A673 (cell line): ENCODE data around the gene PACSIN2. TPM values are rescaled to one million over a fixed set of nuclear protein-coding genes. Genes with fewer than 3 reads are reported as not detected.

Source experiments
- BruUV-seq: library from RNA; stranded (reverse); fragments of 400-500 nt; replicated peaks from 2 replicates; lab custom pipeline; 2021; lab: Mats Ljungman, UMichigan
- CTCF ChIA-PET: fragments of 300-600 bp; sonication (Branson Sonifier 250); formaldehyde crosslinking; loops from one replicate; lab custom pipeline; 2022; ENCODE audit warnings: antibody characterized with exemption; lab: Charles Lee
- POLR2A ChIA-PET: fragments of 300-600 bp; sonication (Branson Sonifier 250); formaldehyde crosslinking; loops from one replicate; lab custom pipeline; 2022; ENCODE audit warnings: antibody characterized with exemption; ENCODE audit not compliant: low non-redundant PET; lab: Charles Lee
- DNase-seq: peaks from one replicate; pipeline ENCODE4 v3.0.0-alpha.2; 2015; ENCODE audit warnings: low spot score
- H3K27ac ChIP-seq: fragments of 200-600 bp; sonication (generic); 2 replicates; pipeline ENCODE4 v1.5.1; 2016; ENCODE audit warnings: mixed run types, low read depth, mild to moderate bottlenecking, mixed read lengths, antibody characterized with exemption, low read length; ENCODE audit not compliant: poor library complexity, severe bottlenecking
- H3K27me3 ChIP-seq: fragments of 200-600 bp; sonication (generic); replicated peaks from 2 replicates; pipeline ENCODE4 v1.6.1; 2017; ENCODE audit warnings: mixed run types, low read depth, mild to moderate bottlenecking, mixed read lengths, antibody characterized with exemption, low read length; ENCODE audit not compliant: insufficient read depth, poor library complexity
- H3K36me3 ChIP-seq: fragments of 200-600 bp; sonication (generic); 2 replicates; pipeline ENCODE4 v1.6.1; 2016; ENCODE audit warnings: mixed run types, mild to moderate bottlenecking, mixed read lengths, antibody characterized with exemption, low read length; ENCODE audit not compliant: insufficient read depth, poor library complexity, severe bottlenecking
- H3K4me1 ChIP-seq: fragments of 200-600 bp; sonication (generic); 2 replicates; pipeline ENCODE4 v1.6.1; 2017; ENCODE audit warnings: mixed run types, mild to moderate bottlenecking, mixed read lengths, antibody characterized with exemption, low read length; ENCODE audit not compliant: insufficient read depth, poor library complexity, severe bottlenecking
- H3K4me3 ChIP-seq: fragments of 200-600 bp; sonication (generic); 2 replicates; pipeline ENCODE4 v1.5.1; 2016; ENCODE audit warnings: low read depth, mixed run types, mild to moderate bottlenecking, mixed read lengths, low read length; ENCODE audit not compliant: poor library complexity, severe bottlenecking
- H3K9me3 ChIP-seq: fragments of 200-600 bp; sonication (generic); 2 replicates; pipeline ENCODE4 v1.6.1; 2016; ENCODE audit warnings: mixed run types, low read depth, mild to moderate bottlenecking, mixed read lengths, antibody characterized with exemption, low read length; ENCODE audit not compliant: poor library complexity, severe bottlenecking
- EZH2 ChIP-seq: fragments of 200-600 bp; sonication (generic); IDR thresholded peaks from 2 replicates; pipeline ENCODE4 v1.6.1; 2017; ENCODE audit warnings: borderline replicate concordance, low read depth, mild to moderate bottlenecking, mixed read lengths, antibody characterized with exemption, low read length; ENCODE audit not compliant: poor library complexity, severe bottlenecking
- intact Hi-C: fragments of 100-400 bp; cut with micrococcal nuclease; formaldehyde crosslinking; loops from one replicate; pipeline ENCODE4 v1.10.0; 2022; ENCODE audit not compliant: unreplicated experiment
- total RNA-seq: library from RNA; stranded (reverse); gene quantifications from 2 replicates; pipeline ENCODE4 v1.2.3, GENCODE V29; 2021
- TF ChIP-seq, protein P1 (sequence below): fragments of 300-800, 200-600 bp; sonication (generic); conservative IDR thresholded peaks from 2 replicates; pipeline ENCODE4 v1.5.1; 2017; ENCODE audit warnings: low read depth, mild to moderate bottlenecking, antibody characterized with exemption, low read length, moderate library complexity, mixed read lengths

Gene PACSIN2
- total RNA-seq, 1 experiment from 2014 or later = 51.8 TPM

DNA sequence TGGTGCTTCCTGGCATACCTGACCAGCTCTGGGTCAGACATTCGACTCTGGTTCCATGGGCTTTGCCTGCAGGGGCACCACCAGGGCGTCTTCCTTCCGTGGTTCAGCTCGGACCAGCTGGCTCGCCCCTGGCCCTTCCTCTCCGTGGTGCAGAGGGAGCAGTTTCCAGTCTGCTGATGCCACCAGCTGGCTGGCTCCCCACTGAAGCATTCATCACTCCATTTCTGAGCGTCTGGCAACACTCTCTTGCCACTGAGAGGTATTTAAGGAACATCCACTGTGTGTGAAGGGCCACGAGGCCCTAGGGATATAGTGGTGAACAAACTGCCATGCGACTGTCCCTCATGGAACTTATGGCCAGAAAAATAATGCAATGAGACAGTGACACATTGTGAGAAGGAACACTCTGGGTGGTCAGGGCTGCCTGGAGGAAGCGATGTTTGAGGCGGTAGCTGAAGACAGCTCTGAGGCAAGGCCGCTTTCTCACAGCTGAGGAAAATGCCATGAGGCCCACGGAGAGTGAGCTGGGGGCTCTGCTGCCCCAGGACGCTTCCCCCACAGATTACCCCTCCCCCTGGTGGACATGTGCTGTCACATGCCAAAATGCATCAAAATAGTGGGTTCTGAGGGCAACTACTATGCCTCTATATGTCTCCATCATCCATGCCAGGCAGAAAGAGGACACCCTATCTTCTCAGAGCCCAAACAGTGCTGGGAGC lies 113.0 kb downstream of the PACSIN2 start:
- no TSS peak for BruUV-seq
- ChIA-PET POLR2A (no interaction called here), CTCF (interaction anchor here (1.0 to 1.6 kb wide), 2 partner anchors 8 to 20 kb away, joined by 3 read pairs; no protein-coding TSS in a partner anchor)
- Histone ChIP-seq H3K27me3 (no peaks in the 10 kb centered on the region), H3K9me3 (no peaks in the 10 kb centered on the region), H3K27ac (no peak overlapping the region), H3K4me1 (no peaks in the 10 kb centered on the region), H3K4me3 (no peak overlapping the region), H3K36me3 (no peaks in the 10 kb centered on the region)
- TF ChIP-seq EZH2 = no peak
- TF ChIP-seq, protein P1, sequence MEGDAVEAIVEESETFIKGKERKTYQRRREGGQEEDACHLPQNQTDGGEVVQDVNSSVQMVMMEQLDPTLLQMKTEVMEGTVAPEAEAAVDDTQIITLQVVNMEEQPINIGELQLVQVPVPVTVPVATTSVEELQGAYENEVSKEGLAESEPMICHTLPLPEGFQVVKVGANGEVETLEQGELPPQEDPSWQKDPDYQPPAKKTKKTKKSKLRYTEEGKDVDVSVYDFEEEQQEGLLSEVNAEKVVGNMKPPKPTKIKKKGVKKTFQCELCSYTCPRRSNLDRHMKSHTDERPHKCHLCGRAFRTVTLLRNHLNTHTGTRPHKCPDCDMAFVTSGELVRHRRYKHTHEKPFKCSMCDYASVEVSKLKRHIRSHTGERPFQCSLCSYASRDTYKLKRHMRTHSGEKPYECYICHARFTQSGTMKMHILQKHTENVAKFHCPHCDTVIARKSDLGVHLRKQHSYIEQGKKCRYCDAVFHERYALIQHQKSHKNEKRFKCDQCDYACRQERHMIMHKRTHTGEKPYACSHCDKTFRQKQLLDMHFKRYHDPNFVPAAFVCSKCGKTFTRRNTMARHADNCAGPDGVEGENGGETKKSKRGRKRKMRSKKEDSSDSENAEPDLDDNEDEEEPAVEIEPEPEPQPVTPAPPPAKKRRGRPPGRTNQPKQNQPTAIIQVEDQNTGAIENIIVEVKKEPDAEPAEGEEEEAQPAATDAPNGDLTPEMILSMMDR = peak; percentile 45
- DNase-seq = peak; percentile 28
- intact Hi-C loops = no loop called here

DNA sequence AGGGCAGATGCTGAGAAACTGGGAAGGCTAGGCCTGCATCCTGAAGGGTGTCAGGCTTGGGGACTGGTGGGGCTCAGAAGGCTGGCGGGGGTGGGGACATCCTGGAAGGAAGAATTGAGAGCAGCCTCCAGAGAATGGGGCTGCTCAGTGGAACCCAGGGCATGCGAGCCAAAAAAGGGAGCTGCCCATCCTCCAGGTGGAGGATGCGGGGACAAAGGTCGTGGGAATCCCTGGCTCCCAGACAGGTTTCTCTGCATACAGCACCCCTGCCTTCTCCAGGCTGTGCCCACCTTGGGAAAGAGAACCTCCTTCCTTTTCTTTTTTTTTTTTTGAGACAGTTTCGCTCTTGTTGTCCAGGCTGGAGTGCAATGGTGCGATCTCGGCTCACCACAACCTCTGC lies 117.0 kb downstream of the PACSIN2 start:
- H3K27ac ChIP-seq = no peak overlapping the region
- H3K27me3 ChIP-seq = no peaks in the 10 kb centered on the region
- H3K36me3 ChIP-seq = no peaks in the 10 kb centered on the region
- POLR2A ChIA-PET = interaction anchor here (0.5 kb wide), 1 partner anchor 33 kb away, joined by 4 read pairs; no protein-coding TSS in a partner anchor
- H3K4me1 ChIP-seq = peaks cover 10% of the 10 kb centered on the region
- intact Hi-C loops = no loop called here
- no TSS peak for BruUV-seq
- DNase-seq = no peak
- H3K9me3 ChIP-seq = no peaks in the 10 kb centered on the region
- CTCF ChIA-PET = interaction anchor here (0.7 kb wide), 1 partner anchor 23 kb away, joined by 3 read pairs; no protein-coding TSS in a partner anchor
- no peak for TF ChIP-seq EZH2
- TF ChIP-seq, protein P1 = no peak
- no peak overlapping the region for H3K4me3 ChIP-seq

DNA sequence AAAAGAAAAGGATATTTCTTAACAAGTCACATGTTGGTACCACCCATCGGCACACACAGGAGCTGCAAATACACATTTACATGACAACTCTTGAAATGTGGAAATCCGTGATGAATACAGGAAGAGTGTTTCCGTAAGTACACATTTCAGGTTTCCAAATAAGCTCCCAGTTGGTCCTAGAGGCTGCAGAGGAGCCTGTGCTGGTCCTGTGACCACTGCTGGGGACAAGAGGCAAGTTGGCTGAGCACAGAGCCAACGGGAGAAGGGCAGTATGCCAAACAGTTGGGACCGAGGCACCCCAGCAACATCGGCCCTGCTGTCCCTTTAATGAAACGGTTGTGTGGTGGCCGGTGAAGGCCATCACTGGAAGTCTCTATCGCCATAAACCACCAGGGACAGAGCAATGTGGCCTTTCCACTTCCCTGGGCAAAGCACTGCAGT lies 119.4 kb downstream of the PACSIN2 start:
- H3K4me3 ChIP-seq = no peak overlapping the region
- no peak for DNase-seq
- H3K36me3 ChIP-seq = no peaks in the 10 kb centered on the region
- CTCF ChIA-PET = no interaction called here
- BruUV-seq = no TSS peak
- H3K4me1 ChIP-seq = peaks cover 10% of the 10 kb centered on the region
- no peaks in the 10 kb centered on the region for H3K9me3 ChIP-seq
- H3K27ac ChIP-seq = no peak overlapping the region
- intact Hi-C loops = no loop called here
- TF ChIP-seq EZH2 = no peak
- TF ChIP-seq, protein P1 = no peak
- POLR2A ChIA-PET = no interaction called here
- no peaks in the 10 kb centered on the region for H3K27me3 ChIP-seq
